Left ventricle myocardium inferior (tissue), 1 donor: ENCODE data around the gene RASAL2. TPM values are rescaled to one million over a fixed set of nuclear protein-coding genes. Genes with fewer than 3 reads are reported as not detected.

Source experiments
- DNase-seq: peaks from one replicate; pipeline ENCODE4 v3.0.0-alpha.2; 2020
- H3K27ac ChIP-seq: fragments of 200-600 bp; replicated peaks from 2 replicates; pipeline ENCODE4 v1.8.0; 2021
- H3K27me3 ChIP-seq: fragments of 200-600 bp; 2 replicates; pipeline ENCODE4 v1.8.0; 2021; ENCODE audit warnings: low read depth
- H3K36me3 ChIP-seq: fragments of 200-600 bp; 2 replicates; pipeline ENCODE4 v1.8.0; 2021
- H3K4me1 ChIP-seq: fragments of 200-600 bp; 2 replicates; pipeline ENCODE4 v1.8.0; 2021
- H3K4me3 ChIP-seq: fragments of 200-600 bp; 2 replicates; pipeline ENCODE4 v1.8.0; 2021; ENCODE audit warnings: mild to moderate bottlenecking, moderate library complexity
- H3K9me3 ChIP-seq: fragments of 200-600 bp; replicated peaks from 2 replicates; pipeline ENCODE4 v1.8.0; 2021
- CTCF ChIP-seq: fragments of 200-600 bp; IDR thresholded peaks from 2 replicates; pipeline ENCODE4 v1.8.0; 2021; ENCODE audit warnings: antibody characterized with exemption, mild to moderate bottlenecking, borderline replicate concordance
- intact Hi-C: fragments of 100-400 bp; cut with micrococcal nuclease; formaldehyde crosslinking; loops from one replicate; pipeline ENCODE4 v1.11.0; 2022
- total RNA-seq: library from RNA; stranded (reverse); fragmentation: NEBNext Ultra II Directional; extraction: Animal tissue kit (Norgen Biotek cat#: 25700); gene quantifications from one replicate; pipeline ENCODE4 v1.2.1, GENCODE V29; 2021
- donor health status: DM: no; HTN: yes; CAD: no; lungs with severe emphysema.

RASAL2 gene
- total RNA-seq, 1 donor from 2014 or later = 28.3 TPM

DNA sequence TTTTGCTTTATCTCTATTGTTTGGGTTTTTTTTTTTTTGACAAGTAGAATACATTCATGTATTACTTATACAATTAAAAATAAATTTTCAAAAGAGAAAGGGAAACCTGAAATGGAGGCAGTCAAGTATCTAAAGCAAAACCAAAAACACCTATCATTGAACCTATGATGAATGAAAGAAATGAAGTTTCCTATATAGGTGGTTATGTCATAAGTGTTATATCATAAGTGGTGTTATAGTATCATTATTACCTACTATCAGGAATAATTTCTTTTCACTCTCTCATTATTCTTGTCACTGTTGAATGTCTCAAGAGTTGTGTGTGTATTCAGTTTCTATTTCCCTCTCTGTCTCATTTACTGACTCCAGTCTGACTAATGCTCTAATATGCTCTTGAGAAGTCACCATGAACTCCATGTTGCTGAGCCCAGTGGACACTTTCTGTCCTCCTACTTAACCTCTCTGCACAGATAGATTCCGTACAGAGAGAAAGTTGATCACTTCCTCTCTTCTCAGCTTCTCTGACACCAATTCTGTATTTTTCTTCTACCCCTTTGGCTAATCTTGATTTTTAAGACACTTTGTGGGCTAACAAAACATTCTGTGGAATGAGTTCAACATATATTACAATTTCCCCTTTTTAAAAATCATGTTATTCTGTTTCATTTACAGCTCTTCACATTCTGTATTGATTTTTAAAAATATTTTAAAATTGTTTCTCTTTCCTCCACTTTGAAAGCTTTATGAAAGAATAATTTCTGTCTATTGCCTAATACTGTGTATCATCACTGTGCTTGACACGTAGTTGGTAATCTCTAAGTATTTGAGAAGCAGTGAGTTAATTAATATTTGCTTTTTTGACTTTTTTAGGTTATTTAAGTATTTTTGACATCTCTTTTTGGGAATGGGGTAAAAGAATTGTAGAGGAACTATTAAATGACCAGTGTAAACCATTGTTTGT is 50.1 kb downstream of the RASAL2 start:
- Histone ChIP-seq H3K27me3 (no peaks in the 10 kb centered on the region), H3K4me3 (no peak overlapping the region), H3K36me3 (no peaks in the 10 kb centered on the region), H3K9me3 (no peaks in the 10 kb centered on the region), H3K4me1 (peaks cover 50% of the 10 kb centered on the region), H3K27ac (no peak overlapping the region)
- no peak for TF ChIP-seq CTCF
- no peak for DNase-seq
- intact Hi-C loops = no loop called here

DNA sequence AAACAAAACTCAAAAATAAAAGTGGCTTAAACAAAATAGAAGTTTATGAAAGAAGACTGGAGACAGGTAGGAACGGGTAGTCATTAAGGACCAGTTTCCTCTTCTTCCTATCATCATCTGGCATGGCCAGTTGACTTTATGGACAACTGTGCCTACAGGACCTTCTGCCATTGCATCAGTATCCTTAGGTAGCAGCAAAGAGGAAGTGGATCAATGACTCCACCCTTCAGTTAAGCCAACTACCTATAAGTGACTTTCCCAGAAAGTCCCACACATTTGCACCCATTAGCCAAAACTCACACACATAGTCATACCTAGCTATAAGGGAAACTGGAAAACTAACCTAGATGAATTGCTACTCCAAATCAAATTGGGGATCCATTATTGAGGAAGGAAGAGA is 51.7 kb downstream of the RASAL2 start:
- TF ChIP-seq CTCF = no peak
- no peak overlapping the region for H3K4me3 ChIP-seq
- no peak overlapping the region for H3K27ac ChIP-seq
- H3K36me3 ChIP-seq = no peaks in the 10 kb centered on the region
- DNase-seq = no peak
- intact Hi-C loops = no loop called here
- H3K27me3 ChIP-seq = no peaks in the 10 kb centered on the region
- H3K4me1 ChIP-seq = peaks cover 50% of the 10 kb centered on the region
- no peaks in the 10 kb centered on the region for H3K9me3 ChIP-seq

DNA sequence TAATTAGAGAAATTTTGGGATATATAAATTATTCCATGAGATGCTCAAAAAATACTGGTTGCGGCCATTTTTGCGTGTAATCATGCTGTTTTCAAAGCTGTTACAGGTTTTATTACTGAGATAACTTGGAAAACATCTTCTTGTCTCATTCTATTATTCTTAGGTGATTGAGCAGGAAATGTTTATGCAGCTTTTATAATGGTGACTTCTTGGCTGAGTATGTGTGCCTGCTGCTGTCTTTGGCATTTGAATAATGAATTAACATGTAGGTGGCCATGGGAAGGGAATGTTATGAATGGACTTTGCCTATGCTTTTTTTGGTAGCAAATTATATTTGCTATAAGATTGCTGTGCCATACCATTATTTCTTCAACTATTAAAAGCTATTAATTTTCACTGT is 52.5 kb downstream of the RASAL2 start:
- no peak for DNase-seq
- no peak for TF ChIP-seq CTCF
- no peaks in the 10 kb centered on the region for H3K36me3 ChIP-seq

DNA sequence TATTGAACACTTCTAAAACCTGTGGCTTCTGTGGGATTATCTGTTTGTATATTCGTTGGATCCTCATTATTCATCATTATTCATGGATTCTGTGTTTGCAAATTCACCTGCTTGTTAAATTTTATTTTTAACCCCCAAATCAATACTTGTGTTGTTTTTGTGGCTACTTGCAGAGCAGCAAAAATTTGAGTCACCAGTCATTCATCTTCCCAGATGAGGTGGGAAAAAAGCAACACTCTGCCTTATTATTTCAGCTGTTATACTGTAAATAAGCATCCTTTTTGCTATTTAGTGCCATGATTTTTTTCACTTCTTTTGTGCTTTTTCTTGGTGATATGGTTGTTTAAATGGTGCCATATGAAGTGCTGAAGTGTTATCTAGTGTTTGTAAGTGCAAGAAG is 56.7 kb downstream of the RASAL2 start:
- no peak for DNase-seq
- intact Hi-C loops = no loop called here
- H3K27ac ChIP-seq = no peak overlapping the region
- no peaks in the 10 kb centered on the region for H3K36me3 ChIP-seq
- no peaks in the 10 kb centered on the region for H3K9me3 ChIP-seq
- no peak for TF ChIP-seq CTCF
- no peaks in the 10 kb centered on the region for H3K27me3 ChIP-seq
- H3K4me1 ChIP-seq = peaks cover 66% of the 10 kb centered on the region
- H3K4me3 ChIP-seq = no peak overlapping the region

More for the DNA sequence above, 52.5 kb downstream of the RASAL2 start:
- no peaks in the 10 kb centered on the region for H3K9me3 ChIP-seq
- H3K4me3 ChIP-seq = no peak overlapping the region
- H3K27me3 ChIP-seq = no peaks in the 10 kb centered on the region
- H3K27ac ChIP-seq = no peak overlapping the region
- H3K4me1 ChIP-seq = peaks cover 55% of the 10 kb centered on the region
- intact Hi-C loops = no loop called here

DNA sequence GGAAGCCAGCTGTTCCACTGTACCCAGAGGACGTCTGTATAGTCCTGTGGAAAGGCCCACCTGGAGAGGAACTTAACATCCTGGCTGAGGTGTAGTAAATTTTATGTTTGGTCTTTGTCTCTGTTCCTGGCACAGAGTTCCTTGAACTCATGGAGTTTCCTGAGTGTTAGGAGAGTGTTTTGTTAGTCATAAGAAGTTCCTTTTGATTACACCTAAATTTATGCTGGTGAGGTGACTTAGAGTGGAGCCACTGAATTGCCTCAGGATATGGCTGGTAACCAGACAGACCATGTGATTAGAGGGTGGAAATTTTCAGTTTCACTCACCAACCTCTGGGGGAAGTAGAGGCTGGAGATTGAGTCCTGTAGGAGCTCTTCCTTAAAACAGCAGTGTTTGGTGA is 57.9 kb downstream of the RASAL2 start:
- Histone ChIP-seq H3K27me3 (no peaks in the 10 kb centered on the region), H3K9me3 (no peaks in the 10 kb centered on the region), H3K36me3 (no peaks in the 10 kb centered on the region), H3K4me3 (no peak overlapping the region), H3K4me1 (peaks cover 67% of the 10 kb centered on the region), H3K27ac (no peak overlapping the region)
- no peak for TF ChIP-seq CTCF
- DNase-seq = no peak
- intact Hi-C loops = no loop called here
